HCT116 (cell line): ENCODE results near the gene PAX7. TPM values are rescaled to one million over a fixed set of nuclear protein-coding genes. Genes with fewer than 3 reads are reported as not detected.

ENCODE experiments used
- ATAC-seq: fragments of 200-7000 bp; cut with Tn5 transposase; 2 replicates; pipeline ENCODE4 v1.9.1; 2020; ENCODE audit warnings: mild to moderate bottlenecking, moderate library complexity
- BruUV-seq: library from RNA; stranded (reverse); fragments of 400-500 nt; replicated peaks from 2 replicates; lab custom pipeline; 2021; lab: Mats Ljungman, UMichigan
- CTCF ChIA-PET: fragments of 300-600 bp; sonication (Branson Sonifier 250); formaldehyde crosslinking; loops from one replicate; lab custom pipeline; 2021; ENCODE audit warnings: antibody characterized with exemption; lab: Charles Lee
- POLR2A ChIA-PET: fragments of 300-600, 350-600 bp; sonication (Branson Sonifier 250); formaldehyde crosslinking; loops from one replicate; lab custom pipeline; 2021; ENCODE audit warnings: antibody characterized with exemption; lab: Charles Lee
- RAD21 ChIA-PET, 2 experiments: fragments of 300-600 bp; sonication (Branson Sonifier 250); formaldehyde crosslinking; loops; one replicate each; lab custom pipeline; 2023; ENCODE audit warnings: low total read pairs in 2 of 2; ENCODE audit not compliant: uncharacterized antibody in 2 of 2, unreplicated experiment in 2 of 2, low non-redundant PET in 1 of 2; lab: Charles Lee
- DNase-seq: peaks from one replicate; pipeline ENCODE4 v3.0.0-alpha.2; 2010; ENCODE audit warnings: low read depth, low spot score
- H2AFZ ChIP-seq: fragments of 200-600 bp; shearing (Covaris generic), sonication (generic); 2 replicates; pipeline ENCODE4 v1.6.1; 2017; ENCODE audit warnings: low read depth, mixed run types, mixed read lengths, antibody characterized with exemption, low read length; ENCODE audit not compliant: poor library complexity, severe bottlenecking
- H3K27ac ChIP-seq: 2 replicates; pipeline ENCODE4 v1.5.1; 2012; ENCODE audit warnings: low read depth, low read length
- H3K27me3 ChIP-seq: fragments of 200-600 bp; sonication (generic); 2 replicates; pipeline ENCODE4 v1.6.1; 2016; ENCODE audit warnings: mixed run types, low read length, mixed read lengths; ENCODE audit not compliant: insufficient read depth
- H3K36me3 ChIP-seq, 2 experiments: fragments of 200-500 bp in 1 of 2; fragments of 200-600 bp in 1 of 2; sonication (Bioruptor generic) in 1 of 2; sonication (generic) in 1 of 2; 2 replicates each; pipeline versions ENCODE4 v1.5.1 to v1.6.1; 2014 to 2016; ENCODE audit warnings: low read length in 2 of 2, inconsistent platforms in 1 of 2, mixed read lengths in 1 of 2, mixed run types in 1 of 2; ENCODE audit not compliant: insufficient read depth in 2 of 2, control insufficient read depth in 1 of 2
- H3K4me1 ChIP-seq, 2 experiments: fragments of 200-600 bp in 1 of 2; sonication (generic) in 1 of 2; 2 replicates each; pipeline versions ENCODE4 v1.5.1 to v1.6.1; 2012 to 2017; ENCODE audit warnings: low read length in 2 of 2, inconsistent platforms in 1 of 2, mild to moderate bottlenecking in 1 of 2, mixed read lengths in 1 of 2, mixed run types in 1 of 2, moderate library complexity in 1 of 2; ENCODE audit not compliant: insufficient read depth in 2 of 2, control insufficient read depth in 1 of 2
- H3K4me2 ChIP-seq: fragments of 200-600 bp; sonication (generic); 2 replicates; pipeline ENCODE4 v1.6.1; 2017; ENCODE audit warnings: mixed run types, low read length, mixed read lengths
- H3K4me3 ChIP-seq, 2 experiments: fragments of 200-600 bp in 1 of 2; sonication (generic) in 1 of 2; replicated peaks in 1 of 2; 2 replicates each; pipeline ENCODE4 v1.5.1; 2011 to 2016; ENCODE audit warnings: low read length in 2 of 2, control low read depth in 1 of 2, low read depth in 1 of 2, mild to moderate bottlenecking in 1 of 2, mixed read lengths in 1 of 2, mixed run types in 1 of 2
- H3K79me2 ChIP-seq: fragments of 200-600 bp; sonication (generic); 2 replicates; pipeline ENCODE4 v1.6.1; 2017; ENCODE audit warnings: mild to moderate bottlenecking, mixed run types, low read length, moderate library complexity, mixed read lengths; ENCODE audit not compliant: insufficient read depth
- H3K9ac ChIP-seq: fragments of 200-600 bp; sonication (generic); 2 replicates; pipeline ENCODE4 v1.6.1; 2016; ENCODE audit warnings: low read length, mixed read lengths
- H3K9me2 ChIP-seq: fragments of 200-600 bp; sonication (generic), shearing (Covaris generic); 2 replicates; pipeline ENCODE4 v1.6.1; 2017; ENCODE audit warnings: mixed run types, mild to moderate bottlenecking, moderate library complexity; ENCODE audit not compliant: insufficient read depth
- H3K9me3 ChIP-seq, 2 experiments: fragments of 200-500 bp in 1 of 2; fragments of 200-600 bp in 1 of 2; sonication (Bioruptor generic) in 1 of 2; sonication (generic) in 1 of 2; 2 replicates each; pipeline ENCODE4 v1.6.1; 2014 to 2017; ENCODE audit warnings: low read length in 2 of 2, mixed read lengths in 2 of 2, inconsistent platforms in 1 of 2, low read depth in 1 of 2, mild to moderate bottlenecking in 1 of 2, mixed run types in 1 of 2, moderate library complexity in 1 of 2; ENCODE audit not compliant: control insufficient read depth in 1 of 2, insufficient read depth in 1 of 2
- H4K20me1 ChIP-seq: fragments of 200-600 bp; sonication (generic), shearing (Covaris generic); 2 replicates; pipeline ENCODE4 v1.6.1; 2017; ENCODE audit warnings: mixed run types, mild to moderate bottlenecking, moderate library complexity; ENCODE audit not compliant: insufficient read depth
- ATF3 ChIP-seq: IDR thresholded peaks from 2 replicates; pipeline ENCODE4 v1.6.1; 2012
- CBX3 ChIP-seq: IDR thresholded peaks from 2 replicates; pipeline ENCODE4 v1.6.1; 2012; ENCODE audit warnings: low read depth
- CEBPB ChIP-seq: IDR thresholded peaks from 2 replicates; pipeline ENCODE4 v1.6.1; 2012; ENCODE audit warnings: low read depth
- CTCF ChIP-seq, 3 experiments: fragments of 200-600 bp in 1 of 3; sonication (generic) in 1 of 3; IDR thresholded peaks in 2 of 3; conservative IDR thresholded peaks in 1 of 3; 2 replicates each; pipeline ENCODE4 v1.5.1; 2012 to 2017; ENCODE audit warnings: low read depth in 2 of 3, low read length in 2 of 3, antibody characterized with exemption in 1 of 3, borderline replicate concordance in 1 of 3, control low read depth in 1 of 3, mild to moderate bottlenecking in 1 of 3, mixed read lengths in 1 of 3, mixed run types in 1 of 3, moderate library complexity in 1 of 3; ENCODE audit not compliant: insufficient read depth in 1 of 3
- EGR1 ChIP-seq: IDR thresholded peaks from 2 replicates; pipeline ENCODE4 v1.6.1; 2012; ENCODE audit warnings: low read depth
- ELF1 ChIP-seq: IDR thresholded peaks from 2 replicates; pipeline ENCODE4 v1.6.1; 2012; ENCODE audit warnings: low read depth, borderline replicate concordance
- EZH2 ChIP-seq: fragments of 200-600 bp; sonication (generic); IDR thresholded peaks from 2 replicates; pipeline ENCODE4 v1.6.1; 2017; ENCODE audit warnings: antibody characterized with exemption, mixed run types
- FOSL1 ChIP-seq: IDR thresholded peaks from 2 replicates; pipeline ENCODE4 v1.6.1; 2012; ENCODE audit warnings: low read depth
- MAX ChIP-seq: IDR thresholded peaks from 2 replicates; pipeline ENCODE4 v1.6.1; 2012
- POLR2A ChIP-seq: IDR thresholded peaks from 2 replicates; pipeline ENCODE4 v1.7.0; 2011; ENCODE audit warnings: borderline replicate concordance; ENCODE audit not compliant: insufficient read depth, insufficient read length; ENCODE audit errors: extremely low read depth
- POLR2AphosphoS5 ChIP-seq: IDR thresholded peaks from 2 replicates; pipeline ENCODE4 v1.6.1; 2011; ENCODE audit warnings: mild to moderate bottlenecking, low read depth, low read length, moderate library complexity
- RAD21 ChIP-seq: IDR thresholded peaks from 2 replicates; pipeline ENCODE4 v1.6.1; 2012; ENCODE audit warnings: low read depth, mild to moderate bottlenecking
- SIN3A ChIP-seq: IDR thresholded peaks from 2 replicates; pipeline ENCODE4 v1.6.1; 2012; ENCODE audit warnings: low read depth
- SP1 ChIP-seq: IDR thresholded peaks from 2 replicates; pipeline ENCODE4 v1.6.1; 2012; ENCODE audit warnings: low read depth
- TCF7L2 ChIP-seq: IDR thresholded peaks from 2 replicates; pipeline ENCODE4 v1.7.0; 2011; ENCODE audit warnings: borderline replicate concordance, inconsistent platforms; ENCODE audit not compliant: insufficient read depth, insufficient read length; ENCODE audit errors: extremely low read depth
- YY1 ChIP-seq: IDR thresholded peaks from 2 replicates; pipeline ENCODE4 v1.6.1; 2011; ENCODE audit warnings: low read length, low read depth, moderate library complexity, mild to moderate bottlenecking; ENCODE audit not compliant: insufficient replicate concordance; ENCODE audit errors: extremely low read depth
- ZFX ChIP-seq: fragments of 450-650 bp; IDR thresholded peaks from 2 replicates; pipeline ENCODE4 v1.6.1; 2017
- ZNF274 ChIP-seq: fragments of 200-500 bp; sonication (Bioruptor generic); IDR thresholded peaks from 2 replicates; pipeline ENCODE4 v1.6.1; 2014; ENCODE audit warnings: mild to moderate bottlenecking, low read depth, low read length, inconsistent platforms
- intact Hi-C: fragments of 100-400 bp; cut with micrococcal nuclease; formaldehyde crosslinking; loops from 2 replicates; pipeline ENCODE4 v1.10.0; 2022
- total RNA-seq: library from RNA; stranded (reverse); gene quantifications from one replicate; pipeline ENCODE4 v1.2.1, GENCODE V29; 2021; ENCODE audit not compliant: unreplicated experiment

Gene PAX7
- total RNA-seq, 1 experiment from 2014 or later, result not detected

GRCh38 chr1:18599086-18599485, 31.6 kb upstream of the PAX7 start:
- H3K9me2 ChIP-seq, result no peaks in the 10 kb centered on the region
- POLR2A ChIA-PET, result no interaction called here
- H3K9ac ChIP-seq, result no peak overlapping the region
- no TSS peak for BruUV-seq
- RAD21 ChIA-PET, result no interaction called here
- no peaks in the 10 kb centered on the region for H3K9me3 ChIP-seq
- intact Hi-C loops, result no loop called here
- TF ChIP-seq SP1, result no peak
- no peak for TF ChIP-seq ATF3
- no peak for TF ChIP-seq MAX
- no peak for TF ChIP-seq EZH2
- TF ChIP-seq FOSL1, result no peak
- TF ChIP-seq EGR1, result no peak
- TF ChIP-seq SIN3A, result no peak
- TF ChIP-seq YY1, result no peak
- TF ChIP-seq TCF7L2, result no peak
- no peak for TF ChIP-seq ZNF274
- TF ChIP-seq CEBPB, result no peak
- no peak for TF ChIP-seq RAD21
- TF ChIP-seq POLR2AphosphoS5, result no peak
- TF ChIP-seq ZFX, result no peak
- no peak for TF ChIP-seq ELF1
- no peak for TF ChIP-seq CBX3
- no peak for TF ChIP-seq CTCF (IDR thresholded peaks at IDR 0.05 in 2 of 3, conservative IDR thresholded peaks at IDR 0.05 in 1 of 3; ENCODE audit: borderline replicate concordance in 1 of 3, insufficient read depth in 1 of 3, low read depth in 2 of 3, low read length in 2 of 3)
- no peak for TF ChIP-seq POLR2A
- TF ChIP-seq, all 23 proteins: peak for 0
- Histone ChIP-seq H2AFZ (no peak overlapping the region), H3K4me2 (no peak overlapping the region), H3K4me3 (no peak overlapping the region), H3K36me3 (no peaks in the 10 kb centered on the region), H3K27me3 (0 out of 2 replicates have a peak, but pooled peaks cover 6% of the 10 kb centered on the region), H4K20me1 (no peaks in the 10 kb centered on the region), H3K79me2 (no peaks in the 10 kb centered on the region), H3K27ac (no peak overlapping the region), H3K4me1 (no peaks in the 10 kb centered on the region)
- DNase-seq (no peak), ATAC-seq (no peak)
- CTCF ChIA-PET, result interaction anchor here (0.7 to 4.8 kb wide), 2 partner anchors 17 to 276 kb away, joined by 4 to 61 read pairs; no protein-coding TSS in a partner anchor
